Effector CD4-positive, alpha-beta T cell (primary cell): Measurements from ENCODE around the gene SNRPE.

Source experiments
- DNase-seq: peaks from one replicate; pipeline ENCODE4 v3.0.0-alpha.2; 2020

The SNRPE gene

GRCh38 chr1:203888807-203889251, 27.4 kb downstream of the SNRPE start:
- no peak for DNase-seq

GRCh38 chr1:203891950-203892349, 30.6 kb downstream of the SNRPE start:
- no peak for DNase-seq

- DNase-seq = no peak
Measured at GRCh38 chr1:203898458-203899352, 37.3 kb downstream of the SNRPE start.

GRCh38 chr1:203899353-203899716, 37.9 kb downstream of the SNRPE start:
- DNase-seq = no peak

GRCh38 chr1:203899869-203900714, 38.7 kb downstream of the SNRPE start:
- DNase-seq = no peak

- no peak for DNase-seq
Measured at GRCh38 chr1:203901581-203901980, 40.2 kb downstream of the SNRPE start.

- DNase-seq = no peak
Measured at GRCh38 chr1:203905275-203905674, 43.9 kb downstream of the SNRPE start.

GRCh38 chr1:203906932-203907331, 45.5 kb downstream of the SNRPE start:
- no peak for DNase-seq

- DNase-seq = no peak
Measured at GRCh38 chr1:203907901-203908300, 46.5 kb downstream of the SNRPE start.

- no peak for DNase-seq
Measured at GRCh38 chr1:203911806-203912205, 50.4 kb downstream of the SNRPE start.

GRCh38 chr1:203913073-203913521, 51.7 kb downstream of the SNRPE start:
- DNase-seq = no peak

- DNase-seq = no peak
Measured at GRCh38 chr1:203914292-203914691, 52.9 kb downstream of the SNRPE start.

GRCh38 chr1:203915811-203916210, 54.4 kb downstream of the SNRPE start:
- no peak for DNase-seq

- no peak for DNase-seq
Measured at GRCh38 chr1:203916756-203917155, 55.4 kb downstream of the SNRPE start.
